Cortex of kidney (tissue), 1 donor: ENCODE results near the gene IFIT5.
"Not testable (repeated sequence)": the region's sequence is repeated elsewhere in the genome, so short reads cannot be mapped to it uniquely, and the experiment has no call there.

ENCODE experiments used
- DNase-seq: peaks from one replicate; lab custom pipeline; 2025; lab: John Stamatoyannopoulos, UW

The IFIT5 gene

GRCh38 chr10:89414146-89414878 is at the start of gene IFIT5:
Gene IFIT5 (plus strand): TSS chr10:89414568. CDS start chr10:89414799, 231 bp downstream.
- DNase-seq = no peak

- no peak for DNase-seq
These were observed 46.8 kb upstream of the IFIT5 start for GRCh38 chr10:89367529-89367928.

GRCh38 chr10:89368129-89368528 is 46.2 kb upstream of the IFIT5 start:
- DNase-seq = no peak

- DNase-seq = no peak
These were observed 44.9 kb upstream of the IFIT5 start for GRCh38 chr10:89369156-89370105.

- no peak for DNase-seq
These were observed 43.3 kb upstream of the IFIT5 start for GRCh38 chr10:89371079-89371478.

- no peak for DNase-seq
These were observed 42.4 kb upstream of the IFIT5 start for GRCh38 chr10:89371987-89372386.

GRCh38 chr10:89373916-89374711 is 40.3 kb upstream of the IFIT5 start:
- DNase-seq = no peak

- no peak for DNase-seq
These were observed 39.6 kb upstream of the IFIT5 start for GRCh38 chr10:89374713-89375141.

GRCh38 chr10:89377705-89378637 is 36.4 kb upstream of the IFIT5 start, which contains the start of gene IFIT1B:
Gene IFIT1B (plus strand): TSS chr10:89378056. CDS start chr10:89378136, 80 bp downstream.
- DNase-seq = no peak

- DNase-seq = no peak
These were observed 35.3 kb upstream of the IFIT5 start for GRCh38 chr10:89379103-89379502.

GRCh38 chr10:89382757-89383156 is 31.6 kb upstream of the IFIT5 start:
- no peak for DNase-seq

- no peak for DNase-seq
These were observed 29.7 kb upstream of the IFIT5 start for GRCh38 chr10:89384474-89385340.

GRCh38 chr10:89388806-89389205 is 25.6 kb upstream of the IFIT5 start:
- DNase-seq = no peak

- DNase-seq = no peak
These were observed 25.1 kb upstream of the IFIT5 start for GRCh38 chr10:89389254-89389653.

GRCh38 chr10:89390476-89391225 is 23.7 kb upstream of the IFIT5 start:
- DNase-seq = no peak

- DNase-seq = not testable (repeated sequence)
These were observed 23.2 kb upstream of the IFIT5 start for GRCh38 chr10:89391226-89391576.

- DNase-seq = no peak
These were observed 22.2 kb upstream of the IFIT5 start, which contains the start of gene IFIT1 for GRCh38 chr10:89391907-89392756. Gene IFIT1 (plus strand): TSS chr10:89392623. CDS start chr10:89392713, 90 bp downstream.

GRCh38 chr10:89392974-89393373 is 21.4 kb upstream of the IFIT5 start:
- DNase-seq = no peak
